Tibial nerve (tissue), 4 donors: ENCODE results near the gene CDY2A.
"Not testable (repeated sequence)": the region's sequence is repeated elsewhere in the genome, so short reads cannot be mapped to it uniquely, and the experiment has no call there.

Experiments used
- EP300 ChIP-seq, 2 donors: sonication (generic); formaldehyde crosslinking; IDR thresholded peaks; one replicate each; pipeline ENCODE4 v1.6.1; 2017; ENCODE audit warnings: antibody characterized with exemption in 2 of 2, mild to moderate bottlenecking in 1 of 2
- POLR2A ChIP-seq, 2 donors: fragments of 450-650 bp; IDR thresholded peaks; one replicate each; pipeline ENCODE4 v1.6.1; 2017; ENCODE audit warnings: antibody characterized with exemption in 2 of 2, mild to moderate bottlenecking in 2 of 2, moderate library complexity in 2 of 2
- TF ChIP-seq, protein P1 (sequence below), 5 experiments: fragments of 200-600 bp in 3 of 5; fragments of 450-650 bp in 2 of 5; sonication (generic) in 3 of 5; IDR thresholded peaks; one replicate each; pipeline ENCODE4 v1.5.1; 2016 to 2019; ENCODE audit warnings: antibody characterized with exemption in 5 of 5, mild to moderate bottlenecking in 3 of 5, moderate library complexity in 2 of 5

GRCh38 chrY:17998266-17998665 is 27.3 kb upstream of the CDY2A start:
- TF ChIP-seq, protein P1, sequence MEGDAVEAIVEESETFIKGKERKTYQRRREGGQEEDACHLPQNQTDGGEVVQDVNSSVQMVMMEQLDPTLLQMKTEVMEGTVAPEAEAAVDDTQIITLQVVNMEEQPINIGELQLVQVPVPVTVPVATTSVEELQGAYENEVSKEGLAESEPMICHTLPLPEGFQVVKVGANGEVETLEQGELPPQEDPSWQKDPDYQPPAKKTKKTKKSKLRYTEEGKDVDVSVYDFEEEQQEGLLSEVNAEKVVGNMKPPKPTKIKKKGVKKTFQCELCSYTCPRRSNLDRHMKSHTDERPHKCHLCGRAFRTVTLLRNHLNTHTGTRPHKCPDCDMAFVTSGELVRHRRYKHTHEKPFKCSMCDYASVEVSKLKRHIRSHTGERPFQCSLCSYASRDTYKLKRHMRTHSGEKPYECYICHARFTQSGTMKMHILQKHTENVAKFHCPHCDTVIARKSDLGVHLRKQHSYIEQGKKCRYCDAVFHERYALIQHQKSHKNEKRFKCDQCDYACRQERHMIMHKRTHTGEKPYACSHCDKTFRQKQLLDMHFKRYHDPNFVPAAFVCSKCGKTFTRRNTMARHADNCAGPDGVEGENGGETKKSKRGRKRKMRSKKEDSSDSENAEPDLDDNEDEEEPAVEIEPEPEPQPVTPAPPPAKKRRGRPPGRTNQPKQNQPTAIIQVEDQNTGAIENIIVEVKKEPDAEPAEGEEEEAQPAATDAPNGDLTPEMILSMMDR (IDR thresholded peaks at IDR 0.05): not testable (repeated sequence)
- not testable (repeated sequence) for TF ChIP-seq POLR2A, EP300 (IDR thresholded peaks at IDR 0.05)
